D721Med (cell line): ENCODE results near the gene CYP17A1.

Source experiments
- DNase-seq: peaks from one replicate; pipeline ENCODE4 v3.0.0; 2011; ENCODE audit warnings: low spot score; ENCODE audit not compliant: insufficient read length
- FAIRE-seq: peaks from 2 replicates; lab custom pipeline; 2011; peaks lifted over from hg19 to GRCh38; lab: Jason Lieb, UNC
- CTCF ChIP-seq: IDR thresholded peaks from 2 replicates; pipeline ENCODE4 v1.5.1; 2012; ENCODE audit warnings: mild to moderate bottlenecking, control low read depth; ENCODE audit not compliant: insufficient read depth; ENCODE audit errors: missing control alignments

The CYP17A1 gene

GRCh38 chr10:102837230-102837721, at the start of gene CYP17A1:
Gene CYP17A1, minus strand, starts transcription at chr10:102837413. Its CDS starts 52 bp downstream, at chr10:102837361.
- DNase-seq, result no peak
- TF ChIP-seq CTCF, result no peak

GRCh38 chr10:102880256-102880655, 43.0 kb upstream of the CYP17A1 start:
- no peak for TF ChIP-seq CTCF
- no peak for FAIRE-seq
- no peak for DNase-seq

More at GRCh38 chr10:102837230-102837721, at the start of gene CYP17A1:
- no peak for FAIRE-seq

- DNase-seq, result no peak
- FAIRE-seq, result no peak
- TF ChIP-seq CTCF, result no peak
Measured at GRCh38 chr10:102878629-102879028, 41.4 kb upstream of the CYP17A1 start.

GRCh38 chr10:102876747-102877153, 39.5 kb upstream of the CYP17A1 start:
- FAIRE-seq (no peak), DNase-seq (no peak)
- no peak for TF ChIP-seq CTCF

- TF ChIP-seq CTCF, result no peak
- FAIRE-seq (no peak), DNase-seq (no peak)
Measured at GRCh38 chr10:102872163-102872562, 35.0 kb upstream of the CYP17A1 start.

GRCh38 chr10:102870221-102870620, 33.0 kb upstream of the CYP17A1 start:
- DNase-seq (no peak), FAIRE-seq (no peak)
- no peak for TF ChIP-seq CTCF
